ENCODE data around the gene SLC39A7. TPM values are rescaled to one million over a fixed set of nuclear protein-coding genes. Genes with fewer than 3 reads are reported as not detected.

The SLC39A7 gene
- total and polyA plus RNA-seq, 2 donors (not counting 3 experiments of a cell fraction or from before 2014, with no cell fraction given), result 99.8 to 129 TPM

DNA sequence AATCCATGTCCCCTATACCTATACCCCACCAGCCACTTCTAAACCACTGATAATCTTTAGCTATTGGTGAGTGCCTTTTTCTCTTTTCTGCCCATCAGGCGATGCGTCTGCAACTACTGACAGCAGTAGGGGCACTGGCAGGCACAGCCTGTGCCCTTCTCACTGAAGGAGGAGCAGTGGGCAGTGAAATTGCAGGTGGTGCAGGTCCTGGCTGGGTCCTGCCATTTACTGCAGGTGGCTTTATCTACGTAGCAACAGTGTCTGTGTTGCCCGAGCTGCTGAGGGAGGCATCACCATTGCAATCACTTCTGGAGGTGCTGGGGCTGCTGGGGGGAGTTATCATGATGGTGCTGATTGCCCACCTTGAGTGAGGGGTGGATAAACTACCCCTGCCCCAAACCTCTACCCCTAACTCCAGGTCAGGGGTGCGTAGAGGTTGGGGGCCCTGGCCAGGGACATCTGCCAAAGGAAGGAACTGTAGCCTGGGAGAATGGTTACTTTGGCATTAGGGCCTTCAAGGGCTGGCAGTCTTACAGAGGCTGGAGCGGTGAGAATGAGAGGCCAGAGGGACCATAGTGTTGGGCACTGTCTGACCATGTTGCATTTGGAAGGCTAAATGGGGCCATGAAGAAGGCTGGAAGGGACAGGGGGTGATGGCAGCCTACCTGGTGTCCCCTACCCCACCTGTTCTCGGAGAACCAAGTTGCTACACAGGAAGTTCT, 2.9 kb downstream of the SLC39A7 start:
- no peak overlapping the region for H3K4me3 ChIP-seq (replicated peaks in 1 of 3; ENCODE audit: insufficient read depth in 1 of 3, low read depth in 1 of 3, low read length in 3 of 3)
- H3K4me2 ChIP-seq (ENCODE audit: insufficient read depth, low read length), result no peak overlapping the region
- CTCF ChIA-PET, result no interaction called here
- DNase-seq (ENCODE audit: low read depth, low spot score), result no peak
- H3K27me3 ChIP-seq (ENCODE audit: control insufficient read depth in 2 of 2, insufficient read depth in 2 of 2, low read length in 2 of 2), result no peaks in the 10 kb centered on the region
- no peaks in the 10 kb centered on the region for H4K20me1 ChIP-seq (replicated peaks; ENCODE audit: control insufficient read depth, extremely low read depth, insufficient read depth, low read length)
- H3K9ac ChIP-seq (replicated peaks; ENCODE audit: extremely low read depth, insufficient read depth, low read length), result no peak overlapping the region
- peaks cover 38% of the 10 kb centered on the region for H3K79me2 ChIP-seq (ENCODE audit: control insufficient read depth, insufficient read depth, low read length)
- intact Hi-C loops (cut with micrococcal nuclease), result loop anchor here (5.0 kb wide), 2 partner anchors 109 to 231 kb away; partner anchors contain the start of gene TAPBP
- H3K27ac ChIP-seq (ENCODE audit: insufficient read depth, low read depth, low read length), result no peak overlapping the region
- POLR2A ChIA-PET, result no interaction called here
- no peak overlapping the region for H2AFZ ChIP-seq (ENCODE audit: low read depth, low read length)
- no TSS peak for BruUV-seq (replicated peaks)
- no peak for FAIRE-seq
- H3K9me3 ChIP-seq (replicated peaks; ENCODE audit: control insufficient read depth, insufficient read depth, low read length), result no peaks in the 10 kb centered on the region
- dilution Hi-C loops (cut with MboI; ENCODE audit: extremely low pct_ligation_motif_present, low sequenced_read_pairs), result no loop called here
- TF ChIP-seq POLR2AphosphoS5 (IDR thresholded peaks at IDR 0.05; ENCODE audit: insufficient read depth, low read depth, low read length), result no peak
- no peak for TF ChIP-seq GATA2 (IDR thresholded peaks at IDR 0.05; ENCODE audit: insufficient read depth, insufficient read length, low read depth, low read length)
- TF ChIP-seq, protein P1, sequence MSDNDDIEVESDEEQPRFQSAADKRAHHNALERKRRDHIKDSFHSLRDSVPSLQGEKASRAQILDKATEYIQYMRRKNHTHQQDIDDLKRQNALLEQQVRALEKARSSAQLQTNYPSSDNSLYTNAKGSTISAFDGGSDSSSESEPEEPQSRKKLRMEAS (IDR thresholded peaks at IDR 0.05; ENCODE audit: insufficient read depth, insufficient read length), result no peak
- no peak for TF ChIP-seq MYC (IDR thresholded peaks at IDR 0.05; ENCODE audit: low read depth, low read length)
- no peak for TF ChIP-seq FOS (IDR thresholded peaks at IDR 0.05; ENCODE audit: borderline replicate concordance, insufficient read depth, low read length)
- no peak for TF ChIP-seq JUN (IDR thresholded peaks at IDR 0.05; ENCODE audit: borderline replicate concordance, insufficient read depth, insufficient read length, low read depth)
- TF ChIP-seq POLR2A (IDR thresholded peaks at IDR 0.05; ENCODE audit: low read depth, low read length), result no peak
- TF ChIP-seq, protein P2, sequence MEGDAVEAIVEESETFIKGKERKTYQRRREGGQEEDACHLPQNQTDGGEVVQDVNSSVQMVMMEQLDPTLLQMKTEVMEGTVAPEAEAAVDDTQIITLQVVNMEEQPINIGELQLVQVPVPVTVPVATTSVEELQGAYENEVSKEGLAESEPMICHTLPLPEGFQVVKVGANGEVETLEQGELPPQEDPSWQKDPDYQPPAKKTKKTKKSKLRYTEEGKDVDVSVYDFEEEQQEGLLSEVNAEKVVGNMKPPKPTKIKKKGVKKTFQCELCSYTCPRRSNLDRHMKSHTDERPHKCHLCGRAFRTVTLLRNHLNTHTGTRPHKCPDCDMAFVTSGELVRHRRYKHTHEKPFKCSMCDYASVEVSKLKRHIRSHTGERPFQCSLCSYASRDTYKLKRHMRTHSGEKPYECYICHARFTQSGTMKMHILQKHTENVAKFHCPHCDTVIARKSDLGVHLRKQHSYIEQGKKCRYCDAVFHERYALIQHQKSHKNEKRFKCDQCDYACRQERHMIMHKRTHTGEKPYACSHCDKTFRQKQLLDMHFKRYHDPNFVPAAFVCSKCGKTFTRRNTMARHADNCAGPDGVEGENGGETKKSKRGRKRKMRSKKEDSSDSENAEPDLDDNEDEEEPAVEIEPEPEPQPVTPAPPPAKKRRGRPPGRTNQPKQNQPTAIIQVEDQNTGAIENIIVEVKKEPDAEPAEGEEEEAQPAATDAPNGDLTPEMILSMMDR (IDR thresholded peaks at IDR 0.05; ENCODE audit: extremely low read depth in 1 of 2, insufficient read depth in 1 of 2, low read depth in 1 of 2, low read length in 2 of 2), result no peak
- H3K36me3 ChIP-seq (ENCODE audit: control insufficient read depth in 2 of 2, extremely low read depth in 1 of 2, insufficient read depth in 2 of 2, low read length in 2 of 2), result peaks cover 12 to 15% of the 10 kb centered on the region in 2 experiments
- H3K4me1 ChIP-seq (ENCODE audit: control insufficient read depth, extremely low read depth, insufficient read depth, low read length), result peaks cover 38% of the 10 kb centered on the region
- H3K9me1 ChIP-seq (replicated peaks; ENCODE audit: control insufficient read depth, extremely low read depth, insufficient read depth, low read length), result no peaks in the 10 kb centered on the region

Data from endothelial cell of umbilical vein (primary cell).